Stomach (tissue), 9 donors: Measurements from ENCODE around the gene INKA2. TPM values are rescaled to one million over a fixed set of nuclear protein-coding genes. Genes with fewer than 3 reads are reported as not detected.

Experiments used
- DNase-seq, 2 donors: peaks; one replicate each; pipeline versions ENCODE4 v3.0.0 to v3.0.0-alpha.2; 2013 to 2019
- H3K27ac ChIP-seq, 5 donors: fragments of 200-600 bp in 4 of 5; sonication (generic) in 4 of 5; one replicate each; pipeline ENCODE4 v1.5.1; 2013 to 2019; ENCODE audit warnings: mild to moderate bottlenecking in 1 of 5, moderate library complexity in 1 of 5
- H3K27me3 ChIP-seq, 3 donors: fragments of 200-600 bp; sonication (generic); one replicate each; pipeline ENCODE4 v1.5.1; 2017 to 2019; ENCODE audit warnings: mixed run types in 1 of 3
- H3K36me3 ChIP-seq, 4 donors: fragments of 200-600 bp; sonication (generic); 1 replicate in 3 of 4; 2 replicates in 1 of 4; pipeline ENCODE4 v1.5.1; 2016 to 2019
- H3K4me1 ChIP-seq, 4 donors: fragments of 200-600 bp; sonication (generic); one replicate each; pipeline ENCODE4 v1.5.1; 2016 to 2019
- H3K4me3 ChIP-seq, 4 donors: fragments of 200-600 bp; sonication (generic) in 3 of 4; one replicate each; pipeline ENCODE4 v1.5.1; 2016 to 2019; ENCODE audit warnings: mild to moderate bottlenecking in 1 of 4
- H3K9me3 ChIP-seq, 4 donors: fragments of 200-600 bp; sonication (generic); one replicate each; pipeline ENCODE4 v1.5.1; 2016 to 2019
- EP300 ChIP-seq: sonication (generic); formaldehyde crosslinking; IDR thresholded peaks from one replicate; pipeline ENCODE4 v1.6.1; 2017; ENCODE audit warnings: antibody characterized with exemption
- POLR2A ChIP-seq, 4 donors: fragments of 450-650 bp; IDR thresholded peaks; one replicate each; pipeline ENCODE4 v1.6.1; 2016; ENCODE audit warnings: antibody characterized with exemption in 4 of 4, control low read depth in 2 of 4, mild to moderate bottlenecking in 1 of 4, moderate library complexity in 1 of 4
- POLR2AphosphoS5 ChIP-seq, 3 donors: sonication (generic); formaldehyde crosslinking; IDR thresholded peaks; one replicate each; pipeline ENCODE4 v1.6.1; 2016; ENCODE audit warnings: antibody characterized with exemption in 3 of 3
- WGBS, 5 donors: extraction: QIAGEN DNeasy Blood & Tissue Kit in 3 of 5; methylation state at CpG; one replicate each; pipeline versions ENCODE4 v1.1.5 to v1.1.7; 2013 to 2018; 5-methylcytosine and 5-hydroxymethylcytosine counted together
- intact Hi-C: fragments of 100-400 bp; cut with DNase I; formaldehyde crosslinking; loops from one replicate; pipeline ENCODE4 v1.15.1; 2023; ENCODE audit warnings: low total_unique reads
- polyA plus RNA-seq, 3 donors: library from polyadenylated mRNA; stranded (reverse); fragments of 200-250 nt; gene quantifications; one replicate each; pipeline ENCODE4 v1.2.3, GENCODE V29; 2013
- total RNA-seq, 5 donors: library from RNA; depleted of rRNA; stranded (reverse); fragments of >200 nt; gene quantifications; one replicate each; pipeline versions ENCODE4 v1.1.0 to v1.2.3, GENCODE V29; 2014 to 2016
- TF ChIP-seq, protein P1 (sequence below), 7 experiments: fragments of 450-650 bp in 4 of 7; fragments of 200-600 bp in 3 of 7; sonication (generic) in 3 of 7; IDR thresholded peaks; one replicate each; pipeline ENCODE4 v1.5.1; 2016 to 2019; ENCODE audit warnings: antibody characterized with exemption in 7 of 7, control low read depth in 2 of 7, mild to moderate bottlenecking in 1 of 7
- donor health status: healthy with polysubstance abuse.
- donor health status: Bipolar disorder and iron deficiency.
- donor health status: healthy.

INKA2 gene
- total and polyA plus RNA-seq, 8 donors: 1.0 to 6.1 (median 3.2) TPM

GRCh38 chr1:111734856-111735255 is 4.3 kb downstream of the INKA2 start:
- Histone ChIP-seq H3K27me3 (peaks cover 0 to under 1% (median 0%) of the 10 kb centered on the region in 3 donors), H3K36me3 (no peaks in the 10 kb centered on the region), H3K4me3 (no peak overlapping the region), H3K4me1 (peaks cover 45 to 91% (median 66%) of the 10 kb centered on the region in 4 donors), H3K9me3 (no peaks in the 10 kb centered on the region), H3K27ac (peak overlapping the region in 4 of 5 donors; percentile 72 to 81 (median 77))
- TF ChIP-seq POLR2A (IDR thresholded peaks at IDR 0.05): no peak
- TF ChIP-seq, protein P1, sequence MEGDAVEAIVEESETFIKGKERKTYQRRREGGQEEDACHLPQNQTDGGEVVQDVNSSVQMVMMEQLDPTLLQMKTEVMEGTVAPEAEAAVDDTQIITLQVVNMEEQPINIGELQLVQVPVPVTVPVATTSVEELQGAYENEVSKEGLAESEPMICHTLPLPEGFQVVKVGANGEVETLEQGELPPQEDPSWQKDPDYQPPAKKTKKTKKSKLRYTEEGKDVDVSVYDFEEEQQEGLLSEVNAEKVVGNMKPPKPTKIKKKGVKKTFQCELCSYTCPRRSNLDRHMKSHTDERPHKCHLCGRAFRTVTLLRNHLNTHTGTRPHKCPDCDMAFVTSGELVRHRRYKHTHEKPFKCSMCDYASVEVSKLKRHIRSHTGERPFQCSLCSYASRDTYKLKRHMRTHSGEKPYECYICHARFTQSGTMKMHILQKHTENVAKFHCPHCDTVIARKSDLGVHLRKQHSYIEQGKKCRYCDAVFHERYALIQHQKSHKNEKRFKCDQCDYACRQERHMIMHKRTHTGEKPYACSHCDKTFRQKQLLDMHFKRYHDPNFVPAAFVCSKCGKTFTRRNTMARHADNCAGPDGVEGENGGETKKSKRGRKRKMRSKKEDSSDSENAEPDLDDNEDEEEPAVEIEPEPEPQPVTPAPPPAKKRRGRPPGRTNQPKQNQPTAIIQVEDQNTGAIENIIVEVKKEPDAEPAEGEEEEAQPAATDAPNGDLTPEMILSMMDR (IDR thresholded peaks at IDR 0.05): no peak
- no peak for TF ChIP-seq POLR2AphosphoS5 (IDR thresholded peaks at IDR 0.05)
- TF ChIP-seq EP300: no peak
- no peak for DNase-seq
- whole genome bisulfite sequencing, 5 donors: 78 to 93% (median 83%) methylated on average over 3 of the region's 3 CpGs
- intact Hi-C loops: no loop called here

DNA sequence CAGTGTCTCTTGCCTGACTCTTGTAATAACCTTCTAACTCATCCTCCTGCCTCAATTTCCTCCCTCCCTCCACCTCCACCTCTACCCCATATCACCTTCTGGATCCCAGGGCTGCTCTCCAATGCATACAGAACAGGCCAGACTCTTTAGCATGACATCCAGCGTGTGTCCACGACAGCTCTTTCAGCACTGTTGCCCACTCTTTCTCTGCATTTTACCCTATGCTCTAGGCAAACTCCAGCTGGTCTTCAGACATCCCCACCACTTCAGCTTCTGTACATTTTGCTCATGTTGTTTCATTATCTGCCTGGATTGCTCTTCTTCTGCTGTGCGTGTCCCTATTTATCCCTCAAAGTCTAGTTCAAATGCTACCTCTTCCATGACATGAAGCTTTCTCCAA is 4.8 kb downstream of the INKA2 start:
- 82 to 98% (median 96%) methylated on average over 3 of the region's 3 CpGs for WGBS, 5 donors
- TF ChIP-seq POLR2AphosphoS5 (IDR thresholded peaks at IDR 0.05): no peak
- TF ChIP-seq POLR2A (IDR thresholded peaks at IDR 0.05): no peak
- TF ChIP-seq, protein P1 (IDR thresholded peaks at IDR 0.05): no peak
- TF ChIP-seq EP300: no peak

GRCh38 chr1:111733992-111734341 is 5.2 kb downstream of the INKA2 start:
- TF ChIP-seq, protein P1 (IDR thresholded peaks at IDR 0.05): no peak
- TF ChIP-seq POLR2A (IDR thresholded peaks at IDR 0.05) (no peak), POLR2AphosphoS5 (IDR thresholded peaks at IDR 0.05) (no peak), EP300 (no peak)
- no peaks in the 10 kb centered on the region for H3K27me3 ChIP-seq
- H3K9me3 ChIP-seq: no peaks in the 10 kb centered on the region
- peaks cover 44 to 95% (median 70%) of the 10 kb centered on the region in 4 donors for H3K4me1 ChIP-seq
- intact Hi-C loops: no loop called here
- WGBS, 5 donors: 74 to 87% (median 76%) methylated on average over 5 of the region's 5 CpGs
- H3K27ac ChIP-seq: peak overlapping the region in 4 of 5 donors; percentile 72 to 81 (median 77)
- H3K4me3 ChIP-seq: no peak overlapping the region
- no peak for DNase-seq
- H3K36me3 ChIP-seq: no peaks in the 10 kb centered on the region

More for the DNA sequence above, 4.8 kb downstream of the INKA2 start:
- Histone ChIP-seq H3K9me3 (no peaks in the 10 kb centered on the region), H3K4me1 (peaks cover 44 to 91% (median 66%) of the 10 kb centered on the region in 4 donors), H3K27ac (peak overlapping the region in 4 of 5 donors; percentile 72 to 81 (median 77)), H3K36me3 (no peaks in the 10 kb centered on the region), H3K4me3 (no peak overlapping the region), H3K27me3 (no peaks in the 10 kb centered on the region)
- intact Hi-C loops: no loop called here
- DNase-seq: no peak

GRCh38 chr1:111733183-111733991 is 5.8 kb downstream of the INKA2 start:
- H3K27me3 ChIP-seq: no peaks in the 10 kb centered on the region
- TF ChIP-seq POLR2AphosphoS5 (IDR thresholded peaks at IDR 0.05) (no peak), POLR2A (IDR thresholded peaks at IDR 0.05) (no peak), EP300 (no peak)
- TF ChIP-seq, protein P1 (IDR thresholded peaks at IDR 0.05): no peak
- no peak overlapping the region for H3K4me3 ChIP-seq
- DNase-seq: peak in 1 of 2 donors; percentile 74
- WGBS, 5 donors: 49 to 63% (median 52%) methylated on average over 9 of the region's 9 CpGs
- H3K27ac ChIP-seq: peak overlapping the region; percentile 25 to 81 (median 73)
- intact Hi-C loops: no loop called here
- H3K9me3 ChIP-seq: no peaks in the 10 kb centered on the region
- H3K4me1 ChIP-seq: peaks cover 39 to 93% (median 69%) of the 10 kb centered on the region in 4 donors
- no peaks in the 10 kb centered on the region for H3K36me3 ChIP-seq
